Brain microvascular endothelial cell (primary cell): Measurements from ENCODE around the gene SH3RF3.

Source experiments
- DNase-seq: peaks from one replicate; pipeline ENCODE4 v3.0.0-alpha.2; 2020
- H3K27ac ChIP-seq: fragments of 250-450 bp; sonication (Bioruptor Pico); 2 replicates; pipeline ENCODE4 v1.5.1; 2020; ENCODE audit warnings: mild to moderate bottlenecking, moderate library complexity
- H3K27me3 ChIP-seq: fragments of 250-450 bp; sonication (Bioruptor Pico); replicated peaks from 2 replicates; pipeline ENCODE4 v1.5.1; 2020; ENCODE audit warnings: mild to moderate bottlenecking
- H3K36me3 ChIP-seq: fragments of 250-450 bp; sonication (Bioruptor Pico); replicated peaks from 2 replicates; pipeline ENCODE4 v1.5.1; 2020; ENCODE audit warnings: mild to moderate bottlenecking
- H3K4me3 ChIP-seq: 2 replicates; pipeline ENCODE4 v1.5.1; 2011; ENCODE audit warnings: low read depth, mild to moderate bottlenecking, control low read depth, low read length, moderate library complexity
- CTCF ChIP-seq: IDR thresholded peaks from 2 replicates; pipeline ENCODE4 v1.5.1; 2011; ENCODE audit warnings: low read depth, mild to moderate bottlenecking, moderate library complexity, low read length, control low read depth, inconsistent platforms; ENCODE audit errors: missing control alignments
- in situ Hi-C: cut with HindIII; loops from 2 replicates; pipeline ENCODE4 v1.10.0; 2017; ENCODE audit warnings: low sequenced_read_pairs, low pct_ligation_motif_present

SH3RF3 gene

DNA sequence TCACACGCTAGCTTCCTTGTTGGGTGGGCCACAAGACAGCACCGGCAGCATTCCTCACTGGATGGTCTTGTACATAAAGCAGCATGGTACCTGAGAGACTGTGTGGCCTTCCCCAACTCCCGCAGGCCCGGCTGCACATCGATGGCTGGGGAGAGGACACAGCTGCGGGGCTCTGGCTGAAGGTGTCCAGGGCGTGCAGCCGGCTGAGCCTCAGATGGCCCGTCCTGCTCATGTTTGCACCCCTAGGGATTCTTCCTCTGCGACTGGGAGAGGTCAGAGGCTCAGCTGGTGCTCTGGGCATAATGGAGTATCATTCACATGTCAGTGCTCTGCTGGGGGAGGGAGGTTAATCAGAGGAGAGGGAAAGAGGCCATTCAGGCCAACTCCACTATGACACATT lies 276.9 kb downstream of the SH3RF3 start:
- Histone ChIP-seq H3K27ac (no peak overlapping the region), H3K36me3 (no peaks in the 10 kb centered on the region), H3K27me3 (no peaks in the 10 kb centered on the region), H3K4me3 (no peak overlapping the region)
- DNase-seq = no peak
- in situ Hi-C loops = no loop called here
- no peak for TF ChIP-seq CTCF

- Histone ChIP-seq H3K27me3 (no peaks in the 10 kb centered on the region), H3K27ac (no peak overlapping the region), H3K36me3 (no peaks in the 10 kb centered on the region), H3K4me3 (no peak overlapping the region)
- in situ Hi-C loops = no loop called here
- TF ChIP-seq CTCF = no peak
- no peak for DNase-seq
Measured at GRCh38 chr2:109406301-109406700, 277.3 kb downstream of the SH3RF3 start.

- DNase-seq = no peak
- no peak for TF ChIP-seq CTCF
- Histone ChIP-seq H3K36me3 (no peaks in the 10 kb centered on the region), H3K27ac (no peak overlapping the region), H3K27me3 (no peaks in the 10 kb centered on the region), H3K4me3 (no peak overlapping the region)
- in situ Hi-C loops = no loop called here
Measured at GRCh38 chr2:109407276-109408042, 278.5 kb downstream of the SH3RF3 start.

DNA sequence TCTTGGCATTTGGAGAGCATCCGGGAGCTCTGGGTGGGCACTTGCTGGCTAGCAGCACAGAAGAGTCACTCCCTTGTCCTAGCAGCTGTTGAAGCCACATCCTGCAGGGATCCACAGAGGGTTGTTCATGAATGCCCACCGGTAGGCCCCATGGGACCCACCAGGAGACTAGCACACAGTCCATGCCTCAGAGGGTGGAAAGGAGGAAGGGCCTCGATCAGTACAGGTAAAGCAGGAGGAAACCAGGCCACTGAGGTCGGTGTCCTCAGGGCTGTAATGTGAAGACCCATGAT lies 279.0 kb downstream of the SH3RF3 start:
- Histone ChIP-seq H3K4me3 (no peak overlapping the region), H3K36me3 (no peaks in the 10 kb centered on the region), H3K27ac (no peak overlapping the region), H3K27me3 (no peaks in the 10 kb centered on the region)
- no peak for TF ChIP-seq CTCF
- no peak for DNase-seq
- in situ Hi-C loops = no loop called here

- TF ChIP-seq CTCF = no peak
- DNase-seq = no peak
- Histone ChIP-seq H3K36me3 (no peaks in the 10 kb centered on the region), H3K27ac (no peak overlapping the region), H3K4me3 (no peak overlapping the region), H3K27me3 (no peaks in the 10 kb centered on the region)
- in situ Hi-C loops = no loop called here
Measured at GRCh38 chr2:109409321-109410038, 280.5 kb downstream of the SH3RF3 start.
